CD4-positive, CD25-positive, alpha-beta regulatory T cell (primary cell): Measurements from ENCODE around the gene SNAPC5. TPM values are rescaled to one million over a fixed set of nuclear protein-coding genes. Genes with fewer than 3 reads are reported as not detected.
A peak's percentile ranks its signal among the peaks of the same experiment; 100 is the strongest.

Experiments
- ATAC-seq, 2 donors: fragments of 150-1000 bp; cut with Tn5 transposase; one replicate each; pipeline ENCODE4 v1.10.0; 2021; ENCODE audit warnings: low read depth in 2 of 2, moderate number of reproducible peaks in 2 of 2, moderate library complexity in 1 of 2
- DNase-seq, 3 donors: peaks; one replicate each; pipeline versions ENCODE4 v3.0.0 to v3.0.0-alpha.2; 2012 to 2022; ENCODE audit warnings: mixed read lengths in 1 of 3
- H3K27ac ChIP-seq: one replicate; pipeline ENCODE4 v1.7.0; 2013; ENCODE audit warnings: mild to moderate bottlenecking, low read length; ENCODE audit not compliant: insufficient read depth, poor library complexity, severe bottlenecking
- H3K27me3 ChIP-seq: one replicate; pipeline ENCODE4 v1.7.0; 2013; ENCODE audit warnings: low read length; ENCODE audit not compliant: control insufficient read depth, insufficient read depth
- H3K36me3 ChIP-seq: one replicate; pipeline ENCODE4 v1.7.0; 2013; ENCODE audit warnings: mild to moderate bottlenecking, low read length, moderate library complexity; ENCODE audit not compliant: control insufficient read depth, insufficient read depth
- H3K4me1 ChIP-seq: 2 replicates; pipeline ENCODE4 v1.7.0; 2013; ENCODE audit warnings: mild to moderate bottlenecking, low read length; ENCODE audit not compliant: insufficient read depth, control insufficient read depth, poor library complexity, severe bottlenecking
- H3K4me3 ChIP-seq: one replicate; pipeline ENCODE4 v1.7.0; 2013; ENCODE audit warnings: low read depth, mild to moderate bottlenecking, low read length, moderate library complexity
- H3K9me3 ChIP-seq, 2 experiments: 1 replicate in 1 of 2; 2 replicates in 1 of 2; pipeline ENCODE4 v1.7.0; 2013; ENCODE audit warnings: low read length in 2 of 2, mild to moderate bottlenecking in 1 of 2, moderate library complexity in 1 of 2; ENCODE audit not compliant: control insufficient read depth in 2 of 2
- H3K27ac Mint-ChIP-seq, 3 donors: one replicate each; pipeline ENCODE4 v1.8.0; 2020 to 2022; ENCODE audit warnings: mild to moderate bottlenecking in 3 of 3, mixed read lengths in 3 of 3, moderate library complexity in 2 of 3
- H3K27me3 Mint-ChIP-seq: one replicate; pipeline ENCODE4 v1.8.0; 2022; ENCODE audit warnings: mild to moderate bottlenecking, mixed read lengths
- H3K36me3 Mint-ChIP-seq: one replicate; pipeline ENCODE4 v1.8.0; 2020; ENCODE audit warnings: mixed read lengths
- H3K4me1 Mint-ChIP-seq, 4 donors: one replicate each; pipeline ENCODE4 v1.8.0; 2020 to 2022; ENCODE audit warnings: mixed read lengths in 4 of 4, mild to moderate bottlenecking in 1 of 4
- H3K4me3 Mint-ChIP-seq, 4 donors: one replicate each; pipeline ENCODE4 v1.8.0; 2020 to 2022; ENCODE audit warnings: mild to moderate bottlenecking in 4 of 4, mixed read lengths in 4 of 4, moderate library complexity in 3 of 4
- H3K9me3 Mint-ChIP-seq, 7 donors: one replicate each; pipeline ENCODE4 v1.8.0; 2020 to 2022; ENCODE audit warnings: mixed read lengths in 7 of 7, mild to moderate bottlenecking in 3 of 7, moderate library complexity in 2 of 7
- polyA plus RNA-seq, 4 donors: library from polyadenylated mRNA; unstranded; fragments of 300-500 nt; fragmentation: Illumina TruSeq; gene quantifications; one replicate each; pipeline ENCODE4 v1.2.3, GENCODE V29; 2021
- total RNA-seq: library from RNA; stranded (reverse); gene quantifications from one replicate; pipeline ENCODE4 v1.2.3, GENCODE V29; 2022

SNAPC5 gene, protein sequence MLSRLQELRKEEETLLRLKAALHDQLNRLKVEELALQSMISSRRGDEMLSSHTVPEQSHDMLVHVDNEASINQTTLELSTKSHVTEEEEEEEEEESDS
- total RNA-seq (25.6 TPM), polyA plus RNA-seq (10 to 100 TPM; 58.5 to 80.9 (median 72.3) TPM)

DNA sequence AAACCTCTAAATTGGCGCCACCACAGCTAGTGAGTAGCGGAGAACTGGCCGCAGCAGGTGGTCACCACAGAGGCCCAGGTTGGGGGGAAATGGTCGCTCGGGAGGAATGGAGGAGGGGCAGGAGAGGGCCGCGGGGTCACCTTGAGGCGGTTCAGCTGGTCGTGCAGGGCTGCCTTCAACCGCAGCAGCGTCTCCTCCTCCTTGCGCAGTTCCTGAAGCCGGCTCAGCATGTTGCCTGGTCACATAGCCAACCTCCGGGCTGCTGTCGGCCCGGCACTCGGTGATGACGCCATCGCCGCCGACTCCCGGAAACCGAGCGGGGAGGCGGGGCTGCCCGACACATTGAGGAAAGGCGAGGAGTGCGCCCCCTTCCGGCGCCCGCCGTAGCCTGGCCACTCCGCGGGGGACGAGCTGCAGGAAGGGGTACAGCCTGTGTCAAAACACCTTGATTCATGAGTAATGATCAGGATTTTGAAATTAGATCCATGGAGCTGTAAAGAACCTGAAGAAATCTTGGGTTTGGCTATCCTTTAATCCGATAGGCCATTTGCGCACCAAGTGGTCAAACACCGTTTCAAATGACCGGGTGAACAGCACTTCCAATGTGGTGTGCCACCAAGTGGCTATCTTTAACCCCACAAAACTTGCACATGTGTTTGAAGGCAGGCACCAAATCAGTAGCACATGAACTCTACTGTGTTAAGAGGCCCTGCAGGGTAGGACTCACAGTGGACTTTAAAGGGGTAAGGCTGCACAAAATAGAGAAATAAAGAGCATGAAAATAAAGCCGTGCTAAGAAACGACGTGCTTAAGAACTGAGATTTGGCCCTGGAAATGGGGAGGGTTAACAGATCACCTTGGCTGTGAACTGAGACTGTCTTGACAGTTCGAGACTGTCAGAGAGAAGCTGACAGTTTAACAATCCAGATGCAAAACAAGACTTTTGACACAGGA is at the start of gene SNAPC5:
SNAPC5 (minus strand) TSS at position 261 of the 954 bp plus-strand sequence; CDS start at position 230, 31 bp downstream.
- Histone ChIP-seq H3K9me3 (no peaks in the 10 kb centered on the region), H3K27ac (peak within 1 kb of the TSS; percentile 92), H3K4me3 (peak within 1 kb of the TSS; percentile 96), H3K36me3 (peaks cover 74% of the 10 kb centered on the region), H3K4me1 (peaks cover 30% of the 10 kb centered on the region), H3K27me3 (no peaks in the 10 kb centered on the region)
- H3K4me1 Mint-ChIP-seq, result peaks cover 14 to 71% (median 41%) of the 10 kb centered on the region in 4 donors
- no peaks in the 10 kb centered on the region for H3K9me3 Mint-ChIP-seq
- peak within 1 kb of the TSS; percentile 97 to 99 (median 98) for H3K4me3 Mint-ChIP-seq
- ATAC-seq (peak; percentile 91 to 92), DNase-seq (peak; percentile 96 to 97 (median 97))
- peaks cover 51% of the 10 kb centered on the region for H3K36me3 Mint-ChIP-seq
- H3K27me3 Mint-ChIP-seq, result peaks cover 5% of the 10 kb centered on the region
- H3K27ac Mint-ChIP-seq, result peak within 1 kb of the TSS; percentile 97 to 100 (median 99)

DNA sequence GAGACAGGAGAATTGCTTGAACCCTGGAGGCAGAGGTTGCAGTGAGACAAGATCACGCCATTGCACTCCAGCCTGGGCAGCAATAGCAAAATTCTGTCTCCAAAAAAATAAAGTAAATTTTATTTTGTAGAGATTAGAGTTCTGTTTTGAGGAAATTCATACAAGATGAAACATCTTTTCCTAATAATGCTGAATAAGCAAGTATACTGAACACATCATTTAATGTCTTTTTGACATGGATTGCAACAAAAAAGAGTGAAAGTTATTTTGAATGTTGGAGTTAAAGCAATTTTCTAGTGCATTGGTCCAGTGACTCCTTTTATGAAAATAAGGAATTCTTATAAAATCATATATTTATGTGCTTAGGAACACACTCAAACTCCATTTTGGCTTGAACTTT is 47.7 kb upstream of the SNAPC5 start:
- no peaks in the 10 kb centered on the region for H3K27me3 ChIP-seq
- Mint-ChIP-seq H3K9me3 (no peaks in the 10 kb centered on the region), H3K4me3 (no peak overlapping the region), H3K27ac (no peak overlapping the region), H3K36me3 (peaks cover 19% of the 10 kb centered on the region), H3K4me1 (no peaks in the 10 kb centered on the region), H3K27me3 (no peaks in the 10 kb centered on the region)
- peaks cover 17% of the 10 kb centered on the region for H3K36me3 ChIP-seq
- H3K27ac ChIP-seq, result no peak overlapping the region
- H3K4me3 ChIP-seq, result no peak overlapping the region
- DNase-seq (no peak), ATAC-seq (no peak)
- H3K9me3 ChIP-seq, result no peaks in the 10 kb centered on the region
- H3K4me1 ChIP-seq, result no peaks in the 10 kb centered on the region

DNA sequence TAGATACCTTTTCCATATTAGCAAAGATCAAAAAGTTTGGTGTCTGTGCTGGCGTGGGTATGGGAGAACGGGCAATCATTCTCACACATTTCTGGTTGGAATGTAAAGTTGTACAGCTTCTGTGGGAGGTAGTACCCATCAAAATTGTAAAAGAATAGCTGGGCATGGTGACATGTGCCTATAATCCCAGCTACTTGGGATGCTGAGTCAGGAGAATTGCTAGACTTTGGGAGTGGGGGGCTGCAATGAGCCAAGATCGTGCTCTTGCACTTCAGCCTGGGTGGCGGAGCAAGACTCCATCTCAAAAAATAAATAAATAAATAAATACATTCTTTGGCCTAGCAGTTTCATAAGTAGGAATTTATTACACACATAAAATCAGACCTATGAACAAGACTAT is 45.3 kb upstream of the SNAPC5 start:
- Histone ChIP-seq H3K4me1 (no peaks in the 10 kb centered on the region), H3K27ac (no peak overlapping the region), H3K27me3 (no peaks in the 10 kb centered on the region), H3K36me3 (peaks cover 17% of the 10 kb centered on the region), H3K4me3 (no peak overlapping the region), H3K9me3 (no peaks in the 10 kb centered on the region)
- Mint-ChIP-seq H3K27ac (no peak overlapping the region), H3K4me1 (no peaks in the 10 kb centered on the region), H3K27me3 (no peaks in the 10 kb centered on the region), H3K9me3 (no peaks in the 10 kb centered on the region), H3K36me3 (peaks cover 34% of the 10 kb centered on the region), H3K4me3 (peak overlapping the region in 1 of 4 donors; percentile 39)
- ATAC-seq (no peak), DNase-seq (no peak)

DNA sequence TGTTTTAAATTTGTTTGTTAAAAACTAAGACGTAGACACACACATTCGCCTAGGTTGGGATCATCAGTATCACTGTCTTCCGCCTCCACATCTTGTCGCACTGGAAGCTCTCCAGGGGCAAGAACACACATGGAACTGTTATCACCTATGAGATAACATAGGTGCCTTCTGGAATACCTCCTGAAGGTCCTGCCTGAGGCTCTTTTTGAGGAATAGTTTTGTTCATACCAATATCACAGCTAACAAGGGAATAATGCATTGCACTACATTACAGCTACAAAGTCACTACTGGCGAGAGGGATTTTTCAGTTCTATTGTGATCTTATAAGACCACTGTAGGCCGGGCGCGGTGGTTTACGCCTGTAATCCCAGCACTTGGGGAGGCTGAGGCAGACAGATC is 37.5 kb upstream of the SNAPC5 start:
- Mint-ChIP-seq H3K27ac (no peak overlapping the region), H3K4me3 (no peak overlapping the region), H3K27me3 (no peaks in the 10 kb centered on the region), H3K4me1 (no peaks in the 10 kb centered on the region), H3K9me3 (no peaks in the 10 kb centered on the region), H3K36me3 (peaks cover 38% of the 10 kb centered on the region)
- H3K27ac ChIP-seq, result no peak overlapping the region
- no peaks in the 10 kb centered on the region for H3K27me3 ChIP-seq
- H3K4me3 ChIP-seq, result no peak overlapping the region
- ATAC-seq, result no peak
- peaks cover 24% of the 10 kb centered on the region for H3K36me3 ChIP-seq
- no peak for DNase-seq
- H3K4me1 ChIP-seq, result no peaks in the 10 kb centered on the region
- H3K9me3 ChIP-seq, result no peaks in the 10 kb centered on the region

DNA sequence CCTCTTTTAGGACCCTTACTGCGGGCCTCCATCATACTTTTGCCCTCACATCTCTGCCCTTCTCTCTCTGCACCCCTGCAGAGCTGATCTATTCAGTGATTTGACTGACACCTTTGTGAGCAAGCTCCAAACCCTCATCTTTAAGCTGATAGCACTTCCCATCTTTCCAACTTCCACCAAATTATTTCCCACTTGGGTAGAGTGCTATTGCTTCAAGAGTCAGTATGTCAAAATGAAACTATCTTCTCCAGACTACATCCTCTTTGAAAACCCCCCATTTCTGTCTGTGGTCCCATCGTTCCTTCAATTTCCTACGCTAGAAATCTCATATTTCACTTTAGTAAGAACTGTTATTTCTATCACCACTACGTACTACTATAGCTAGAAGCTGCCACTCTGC is 27.3 kb upstream of the SNAPC5 start:
- ATAC-seq, result no peak
- Histone ChIP-seq H3K27ac (no peak overlapping the region), H3K27me3 (no peaks in the 10 kb centered on the region), H3K4me1 (no peaks in the 10 kb centered on the region), H3K4me3 (no peak overlapping the region), H3K9me3 (no peaks in the 10 kb centered on the region), H3K36me3 (peaks cover 42% of the 10 kb centered on the region)
- no peak for DNase-seq
- Mint-ChIP-seq H3K4me3 (no peak overlapping the region), H3K36me3 (peaks cover 30% of the 10 kb centered on the region), H3K9me3 (no peaks in the 10 kb centered on the region), H3K27me3 (no peaks in the 10 kb centered on the region), H3K27ac (peak overlapping the region in 1 of 3 donors; percentile 29), H3K4me1 (no peaks in the 10 kb centered on the region)

DNA sequence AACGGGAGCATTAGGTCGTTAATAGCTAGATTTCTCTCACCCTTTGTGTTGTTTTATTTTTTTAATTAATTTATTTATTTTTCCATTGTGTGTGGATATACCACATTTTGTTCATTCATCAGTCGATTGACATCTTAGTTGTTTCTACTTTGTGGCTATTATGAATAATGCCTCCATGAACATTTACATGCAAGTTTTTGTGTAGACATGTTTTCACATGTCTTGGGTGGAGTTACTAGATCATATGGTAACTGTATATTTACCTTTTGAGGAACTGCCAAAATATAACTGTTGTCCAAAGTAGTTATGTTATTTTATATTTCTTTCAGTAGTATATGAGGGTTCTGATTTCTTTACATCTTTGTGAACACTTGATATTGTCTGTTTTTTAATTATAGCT is 26.4 kb upstream of the SNAPC5 start:
- Histone ChIP-seq H3K9me3 (no peaks in the 10 kb centered on the region), H3K27ac (no peak overlapping the region), H3K4me3 (no peak overlapping the region), H3K4me1 (no peaks in the 10 kb centered on the region), H3K27me3 (no peaks in the 10 kb centered on the region), H3K36me3 (peaks cover 38% of the 10 kb centered on the region)
- peaks cover 27% of the 10 kb centered on the region for H3K36me3 Mint-ChIP-seq
- DNase-seq (no peak), ATAC-seq (no peak)
- H3K4me1 Mint-ChIP-seq, result no peaks in the 10 kb centered on the region
- H3K27me3 Mint-ChIP-seq, result no peaks in the 10 kb centered on the region
- H3K9me3 Mint-ChIP-seq, result no peaks in the 10 kb centered on the region
- no peak overlapping the region for H3K4me3 Mint-ChIP-seq
- peak overlapping the region in 1 of 3 donors; percentile 47 for H3K27ac Mint-ChIP-seq

DNA sequence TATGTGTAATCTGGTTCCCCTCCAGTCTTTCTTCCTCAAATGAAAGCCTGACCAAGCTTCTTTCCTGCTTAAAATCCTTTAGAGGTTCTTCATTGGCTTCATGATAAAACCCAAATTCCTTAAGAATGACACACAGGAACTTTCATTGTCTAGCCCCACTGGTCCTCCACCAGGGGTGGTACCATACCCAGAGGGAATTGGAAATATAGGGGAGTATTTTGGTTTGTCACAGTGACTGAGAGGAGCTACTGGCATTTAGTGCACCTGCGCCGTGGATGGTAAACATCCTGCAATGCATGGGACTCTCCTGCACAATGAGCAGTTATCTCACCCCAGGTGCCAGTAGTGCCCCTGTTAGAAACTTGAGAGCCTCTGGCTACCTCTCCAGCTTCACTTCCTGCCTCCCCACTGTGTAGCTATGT is 18.4 kb upstream of the SNAPC5 start:
- Mint-ChIP-seq H3K9me3 (no peaks in the 10 kb centered on the region), H3K27me3 (no peaks in the 10 kb centered on the region), H3K4me3 (peak overlapping the region in 2 of 4 donors; percentile 21 to 36), H3K4me1 (peaks cover 0 to 4% (median 0%) of the 10 kb centered on the region in 4 donors), H3K36me3 (peaks cover 32% of the 10 kb centered on the region), H3K27ac (no peak overlapping the region)
- Histone ChIP-seq H3K9me3 (no peaks in the 10 kb centered on the region), H3K4me3 (no peak overlapping the region), H3K27me3 (no peaks in the 10 kb centered on the region), H3K27ac (no peak overlapping the region), H3K4me1 (no peaks in the 10 kb centered on the region), H3K36me3 (peaks cover 12% of the 10 kb centered on the region)
- DNase-seq (no peak), ATAC-seq (no peak)
